22Rv1 (cell line): ENCODE results near the gene ZNF423.
"Not testable (repeated sequence)": the region's sequence is repeated elsewhere in the genome, so short reads cannot be mapped to it uniquely, and the experiment has no call there.

Experiments used
- H3K27ac ChIP-seq: fragments of 450-650 bp; 2 replicates; pipeline ENCODE4 v1.5.1; 2017
- ZFX ChIP-seq: fragments of 450-650 bp; IDR thresholded peaks from 2 replicates; pipeline ENCODE4 v1.6.1; 2017; ENCODE audit warnings: antibody characterized with exemption, borderline replicate concordance
- TF ChIP-seq, protein P1 (sequence below): fragments of 450-650 bp; IDR thresholded peaks from 2 replicates; pipeline ENCODE4 v1.5.1; 2017; ENCODE audit warnings: mild to moderate bottlenecking

Gene ZNF423

DNA sequence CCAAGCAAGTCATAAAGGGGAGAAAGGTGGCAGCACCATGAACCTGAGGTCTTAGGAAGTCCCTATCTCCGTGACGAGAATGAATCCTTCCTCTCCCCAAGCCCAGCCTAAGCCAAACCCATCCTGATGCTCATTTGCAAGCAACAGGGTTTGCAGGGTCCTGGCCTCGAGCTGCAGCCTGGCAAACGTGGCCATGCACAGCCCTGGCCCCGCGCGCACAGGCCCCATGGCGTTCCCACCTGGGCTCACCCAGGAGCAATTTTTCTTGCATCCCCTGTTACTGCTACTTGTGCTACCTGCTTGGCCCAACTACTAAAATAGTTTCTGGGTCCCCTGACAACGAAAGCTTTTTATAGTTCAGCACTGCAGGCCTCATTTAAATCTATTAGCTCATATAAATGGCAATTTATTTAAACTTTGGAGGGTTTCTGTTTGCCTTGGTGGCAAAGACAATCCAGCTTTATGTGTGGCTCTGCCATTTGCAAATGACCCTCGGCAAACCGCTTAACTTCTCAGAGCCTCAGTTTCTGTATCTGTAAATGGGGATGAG lies 340.8 kb downstream of the ZNF423 start:
- TF ChIP-seq, protein P1, sequence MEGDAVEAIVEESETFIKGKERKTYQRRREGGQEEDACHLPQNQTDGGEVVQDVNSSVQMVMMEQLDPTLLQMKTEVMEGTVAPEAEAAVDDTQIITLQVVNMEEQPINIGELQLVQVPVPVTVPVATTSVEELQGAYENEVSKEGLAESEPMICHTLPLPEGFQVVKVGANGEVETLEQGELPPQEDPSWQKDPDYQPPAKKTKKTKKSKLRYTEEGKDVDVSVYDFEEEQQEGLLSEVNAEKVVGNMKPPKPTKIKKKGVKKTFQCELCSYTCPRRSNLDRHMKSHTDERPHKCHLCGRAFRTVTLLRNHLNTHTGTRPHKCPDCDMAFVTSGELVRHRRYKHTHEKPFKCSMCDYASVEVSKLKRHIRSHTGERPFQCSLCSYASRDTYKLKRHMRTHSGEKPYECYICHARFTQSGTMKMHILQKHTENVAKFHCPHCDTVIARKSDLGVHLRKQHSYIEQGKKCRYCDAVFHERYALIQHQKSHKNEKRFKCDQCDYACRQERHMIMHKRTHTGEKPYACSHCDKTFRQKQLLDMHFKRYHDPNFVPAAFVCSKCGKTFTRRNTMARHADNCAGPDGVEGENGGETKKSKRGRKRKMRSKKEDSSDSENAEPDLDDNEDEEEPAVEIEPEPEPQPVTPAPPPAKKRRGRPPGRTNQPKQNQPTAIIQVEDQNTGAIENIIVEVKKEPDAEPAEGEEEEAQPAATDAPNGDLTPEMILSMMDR = no peak
- TF ChIP-seq ZFX = no peak
- no peak overlapping the region for H3K27ac ChIP-seq

DNA sequence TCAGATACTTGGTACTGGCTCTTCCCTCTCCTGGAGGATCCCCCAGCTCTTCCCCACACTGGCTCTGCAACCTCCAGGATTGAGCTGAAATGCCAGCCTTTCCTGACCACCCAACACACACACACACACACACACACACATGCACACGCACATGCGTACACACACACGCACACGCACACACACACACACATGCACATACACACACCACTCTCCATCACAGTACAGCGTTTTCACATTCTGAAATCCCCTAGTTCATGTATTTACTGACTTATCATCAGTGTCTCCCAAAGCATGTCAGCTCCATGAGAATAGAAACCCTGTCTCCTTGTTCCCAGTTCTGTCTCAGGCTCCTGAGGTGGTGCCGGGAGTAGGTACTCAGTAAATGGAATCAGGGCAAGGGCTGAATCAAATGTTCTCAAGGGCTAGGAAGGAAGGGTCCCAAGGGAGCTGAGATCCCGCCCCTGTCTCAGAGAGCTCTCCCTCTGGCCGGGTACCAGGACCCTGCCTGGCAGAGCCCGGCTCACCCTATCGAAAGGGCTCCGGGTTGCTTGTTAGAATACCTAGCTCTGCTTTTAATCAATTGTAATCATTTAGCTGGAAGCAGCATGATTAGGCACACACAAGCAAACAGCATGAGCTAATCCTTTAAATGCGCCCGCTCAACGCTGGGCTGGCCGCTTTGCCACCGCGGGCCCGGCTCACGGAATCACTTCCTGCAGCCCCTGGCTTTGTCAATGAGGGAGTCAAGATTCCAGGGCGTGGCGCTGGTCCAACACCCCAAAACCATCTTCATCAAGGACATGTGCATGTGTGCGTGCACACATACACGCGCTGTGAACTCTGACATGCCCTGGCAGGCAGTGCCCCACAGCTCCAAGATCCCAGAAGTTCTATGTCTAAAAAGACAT lies 341.6 kb downstream of the ZNF423 start:
- no peak overlapping the region for H3K27ac ChIP-seq

GRCh38 chr16:49513040-49513439 lies 342.9 kb downstream of the ZNF423 start:
- TF ChIP-seq, protein P1 = no peak; the same call in 1 of the 2 replicates
- TF ChIP-seq ZFX = no peak
- H3K27ac ChIP-seq = no peak overlapping the region

More for the DNA sequence above, 341.6 kb downstream of the ZNF423 start:
- TF ChIP-seq ZFX = no peak
- TF ChIP-seq, protein P1 = no peak

DNA sequence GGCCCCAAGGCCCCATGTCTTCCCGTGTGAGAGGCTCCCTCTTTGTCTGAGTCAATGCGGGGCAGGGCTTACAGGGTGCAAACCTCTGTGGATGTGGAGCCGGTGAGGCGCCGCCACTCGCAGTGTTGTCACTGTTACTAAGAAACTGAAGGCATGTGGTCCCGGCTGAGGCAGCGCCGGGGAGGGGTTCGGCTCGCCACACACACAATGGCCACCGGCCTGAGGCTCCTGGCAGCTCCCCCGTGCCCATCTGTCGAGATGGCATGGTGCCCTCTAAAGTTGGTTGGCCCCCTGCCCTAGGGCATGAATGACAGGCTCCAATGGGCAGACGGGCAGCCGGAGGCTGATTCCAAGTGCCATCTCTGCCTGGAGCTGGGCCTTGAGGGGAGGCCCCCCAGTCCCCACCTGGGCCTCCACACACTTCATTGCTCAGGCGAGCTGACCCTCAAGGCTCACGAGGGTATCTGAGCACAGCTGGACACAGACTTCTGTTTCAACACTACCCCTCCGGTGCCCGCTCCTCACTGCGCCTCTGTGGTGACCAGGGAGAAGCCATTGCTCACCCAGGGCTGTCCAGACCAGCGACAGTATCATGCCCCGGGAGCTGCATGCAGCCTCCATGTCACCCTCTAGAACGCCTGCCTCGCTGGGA lies 345.1 kb downstream of the ZNF423 start:
- TF ChIP-seq, protein P1 = no peak
- no peak for TF ChIP-seq ZFX
- H3K27ac ChIP-seq = no peak overlapping the region

DNA sequence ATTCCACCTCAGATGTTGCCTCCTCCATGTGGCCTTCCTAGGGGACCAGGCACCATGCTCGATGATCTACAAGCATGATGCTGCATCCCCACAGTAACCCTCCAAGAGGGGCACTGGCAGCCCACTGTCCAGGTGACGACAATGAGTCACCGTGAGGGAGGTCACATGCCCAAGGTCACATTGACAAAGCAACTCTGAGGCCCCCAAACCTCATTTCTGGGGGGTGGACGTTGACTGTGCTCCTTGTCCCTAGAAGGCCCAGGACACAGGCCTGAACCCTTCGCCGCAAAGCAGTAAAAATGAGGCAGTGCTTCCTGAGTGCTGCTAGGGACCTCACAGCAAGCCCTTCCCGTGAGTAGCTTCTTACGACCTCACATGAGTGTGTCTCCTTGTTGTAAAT lies 345.8 kb downstream of the ZNF423 start:
- H3K27ac ChIP-seq = no peak overlapping the region
- TF ChIP-seq, protein P1 = no peak
- TF ChIP-seq ZFX = no peak

- not testable (repeated sequence) for H3K27ac ChIP-seq
Observed at GRCh38 chr16:49506058-49507013, 349.6 kb downstream of the ZNF423 start.

- no peak overlapping the region for H3K27ac ChIP-seq
- TF ChIP-seq, protein P1 = no peak
- no peak for TF ChIP-seq ZFX
Observed at GRCh38 chr16:49505556-49505955, 350.4 kb downstream of the ZNF423 start.
